HG02884 (cell line): ENCODE measurements around the gene PIEZO1.
"Not testable (repeated sequence)": the region's sequence is repeated elsewhere in the genome, so short reads cannot be mapped to it uniquely, and the experiment has no call there.

Source experiments
- ATAC-seq: cut with Tn5 transposase; IDR thresholded peaks from one replicate; pipeline ENCODE4 v1.9.1; 2021; ENCODE audit warnings: mild to moderate bottlenecking, moderate library complexity; ENCODE audit not compliant: unreplicated experiment

Gene PIEZO1

DNA sequence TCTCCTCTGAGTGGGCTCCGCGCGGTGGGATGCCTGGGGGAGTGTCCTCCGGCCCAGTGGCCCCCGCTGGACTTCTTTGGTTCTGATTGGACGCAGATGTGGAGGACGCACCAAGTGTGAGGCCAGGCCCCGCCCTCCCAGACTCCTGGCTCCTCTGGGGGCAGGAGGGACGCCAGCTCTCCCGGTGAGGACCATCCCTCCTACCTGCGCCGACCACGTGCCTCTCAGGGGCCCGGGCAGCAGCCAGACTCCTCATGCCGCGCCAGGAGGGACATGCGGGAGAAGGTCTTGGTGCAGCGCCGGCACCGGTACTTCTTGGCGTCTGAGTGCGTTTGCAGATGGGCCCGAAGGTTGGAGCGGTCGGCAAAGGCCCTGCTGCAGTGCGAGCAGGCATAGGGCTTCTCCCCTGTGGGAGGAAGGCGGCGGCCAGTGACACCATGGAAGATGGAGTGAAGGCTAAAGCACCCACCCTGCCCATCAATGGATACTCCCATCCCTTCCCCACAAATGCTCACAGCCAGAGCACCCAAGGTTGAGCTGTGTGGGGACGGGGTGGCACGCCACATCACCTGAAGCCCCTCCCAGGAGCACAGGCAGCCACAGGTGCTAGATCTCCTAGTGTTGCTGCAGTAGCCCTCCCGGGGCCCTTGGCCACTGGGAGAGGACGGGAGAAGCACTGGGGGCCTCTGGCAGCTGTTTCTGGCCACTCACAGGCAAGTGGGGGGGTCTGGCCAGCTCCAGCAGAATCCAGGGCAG, 106.6 kb downstream of the PIEZO1 start:
- no peak for ATAC-seq

DNA sequence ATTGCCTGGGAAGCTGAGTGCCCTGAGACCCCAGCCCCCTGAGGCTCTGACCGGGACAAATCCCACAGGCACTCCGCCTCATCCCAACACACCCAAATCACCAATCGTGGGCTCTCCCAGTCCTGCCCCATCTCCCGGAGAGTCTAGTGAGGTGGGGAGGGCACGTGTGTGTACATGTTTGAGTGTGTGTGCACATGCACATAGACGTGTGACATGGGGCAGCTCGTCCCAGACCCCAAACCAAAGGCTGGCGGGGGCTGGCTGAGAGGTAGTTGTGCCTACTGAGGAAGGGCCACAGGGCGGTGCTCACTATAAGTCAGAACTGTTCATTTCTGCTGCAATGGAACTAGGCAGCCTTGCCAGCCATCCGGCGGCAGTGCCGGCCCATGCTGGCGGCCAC, 107.3 kb downstream of the PIEZO1 start:
- no peak for ATAC-seq

DNA sequence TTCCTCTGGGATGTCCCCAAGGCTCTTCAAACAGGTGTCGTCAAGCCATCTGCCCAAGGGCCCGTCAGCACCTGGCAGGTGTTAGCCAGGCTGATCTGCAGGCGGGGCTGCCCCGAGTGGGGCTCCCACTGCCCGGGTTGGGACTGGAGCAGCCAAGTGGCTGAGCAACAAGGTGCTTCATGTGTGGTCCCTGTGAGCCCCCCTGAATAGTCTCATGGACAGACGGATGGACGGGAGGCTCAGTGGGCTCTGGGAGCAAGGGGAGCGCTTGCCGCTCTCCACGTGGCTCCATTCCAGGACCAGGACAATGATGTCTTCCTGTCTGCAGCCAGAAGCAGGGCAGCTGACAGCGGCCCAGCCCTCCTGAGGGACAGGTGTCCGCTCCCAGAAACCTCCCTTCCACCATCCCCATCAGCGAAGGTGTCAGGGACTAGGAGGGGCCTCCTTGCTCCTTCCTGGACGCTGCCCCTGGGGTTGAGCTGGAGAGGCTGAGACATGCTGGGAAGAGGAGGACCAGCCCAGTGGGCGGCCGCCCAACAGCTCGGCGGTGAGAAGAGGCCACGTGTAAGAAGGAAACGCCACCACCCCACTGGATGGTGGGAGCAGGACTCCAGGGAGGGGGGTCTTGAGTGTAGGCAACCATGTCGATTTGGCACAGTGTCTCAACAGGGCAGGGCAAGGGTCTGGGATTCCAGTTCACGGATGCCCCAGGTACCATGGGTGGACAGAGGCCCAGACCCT, 108.3 kb downstream of the PIEZO1 start:
- no peak for ATAC-seq

DNA sequence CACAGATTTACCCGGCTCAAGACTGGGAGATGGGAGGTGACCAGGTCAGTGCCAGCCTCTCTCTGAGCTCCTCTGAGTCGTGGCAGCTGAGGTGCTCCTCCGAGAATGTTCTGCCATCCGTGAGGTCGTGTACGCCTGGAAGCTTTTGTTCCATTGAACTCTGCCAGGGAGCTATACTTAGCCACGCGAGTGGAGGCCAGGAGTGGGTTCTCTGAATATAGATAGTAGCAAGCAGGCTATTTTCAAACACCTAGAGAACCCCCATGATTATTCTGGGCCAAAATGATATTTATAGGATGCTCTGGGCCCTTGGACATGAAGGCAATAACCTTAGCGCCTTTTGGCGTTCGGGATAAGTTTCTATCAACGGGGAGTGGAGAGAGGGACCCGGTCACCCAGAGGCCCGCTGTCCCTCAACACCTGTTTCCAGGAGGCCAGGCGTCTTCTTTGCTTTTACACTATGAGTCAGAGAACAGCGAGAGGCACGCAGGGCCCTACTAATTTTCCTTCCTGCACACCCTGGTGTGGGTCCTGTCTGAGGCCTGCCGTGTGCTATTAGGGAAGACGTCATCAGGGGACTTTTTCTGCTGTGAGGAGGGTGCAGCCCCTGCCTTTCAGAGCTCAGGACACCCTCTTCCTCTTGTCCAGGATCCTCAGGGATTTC, 111.2 kb downstream of the PIEZO1 start:
- ATAC-seq: no peak

DNA sequence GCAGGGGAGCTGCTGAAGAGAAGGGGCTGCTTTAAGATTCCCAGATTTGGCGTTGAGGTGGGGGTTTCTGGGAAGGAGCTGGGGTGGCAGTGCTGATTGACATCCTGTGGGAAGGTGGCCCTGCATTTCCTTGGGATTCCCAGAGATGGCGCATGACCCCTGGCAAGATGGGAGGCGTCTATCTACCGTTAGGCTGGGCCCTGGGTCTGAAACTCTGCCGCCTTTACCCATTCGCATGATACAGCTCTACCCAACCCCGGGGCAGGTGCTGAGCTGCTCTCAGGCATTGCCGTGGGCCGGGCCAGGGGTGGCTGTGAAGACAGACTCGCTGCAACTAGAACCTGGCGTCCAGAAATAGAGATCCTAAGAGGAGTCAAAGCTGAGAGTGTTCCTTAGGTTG, 112.2 kb downstream of the PIEZO1 start:
- ATAC-seq: no peak

GRCh38 chr16:88671806-88672205, 113.2 kb downstream of the PIEZO1 start:
- no peak for ATAC-seq

- no peak for ATAC-seq
These were observed 115.0 kb downstream of the PIEZO1 start for GRCh38 chr16:88669980-88670379.

DNA sequence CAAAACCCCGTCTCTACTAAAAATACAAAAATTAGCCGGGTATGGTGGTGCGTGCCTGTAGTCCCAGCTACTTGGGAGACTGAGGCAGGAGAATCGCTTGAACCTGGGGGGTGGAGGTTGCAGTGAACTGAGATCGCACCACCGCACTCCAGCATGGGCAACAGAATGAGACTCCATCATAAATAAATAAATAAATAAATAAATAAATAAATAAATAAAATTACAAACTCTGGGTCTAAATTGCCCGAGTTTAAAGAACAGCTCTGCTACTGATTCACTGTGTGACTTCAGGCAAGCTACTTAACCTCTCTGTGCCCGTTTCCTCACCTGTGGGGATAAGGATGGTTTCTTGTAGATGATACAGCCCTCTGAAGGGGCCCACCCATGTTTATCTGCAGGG, 115.5 kb downstream of the PIEZO1 start:
- ATAC-seq: not testable (repeated sequence)

DNA sequence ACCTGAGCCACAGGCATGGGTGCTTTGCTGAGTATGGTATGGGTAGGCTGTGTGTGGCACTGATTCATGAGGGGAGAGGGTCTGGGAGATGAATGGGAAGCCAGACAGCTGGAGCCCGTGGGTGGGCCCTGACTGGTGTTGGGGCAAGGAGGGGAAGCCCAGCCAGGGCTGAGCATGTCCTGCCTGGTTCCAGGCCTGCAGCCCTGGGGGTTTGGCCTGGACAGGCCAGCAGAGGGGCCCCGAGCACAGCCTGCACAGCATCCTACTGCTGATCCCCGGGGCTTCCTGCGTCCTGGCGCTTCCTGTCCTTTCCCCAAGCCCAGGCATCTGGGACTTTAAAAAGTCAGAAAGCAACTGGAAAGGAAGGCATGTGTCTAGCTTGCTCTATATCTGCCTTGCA, 117.6 kb downstream of the PIEZO1 start:
- ATAC-seq: no peak

DNA sequence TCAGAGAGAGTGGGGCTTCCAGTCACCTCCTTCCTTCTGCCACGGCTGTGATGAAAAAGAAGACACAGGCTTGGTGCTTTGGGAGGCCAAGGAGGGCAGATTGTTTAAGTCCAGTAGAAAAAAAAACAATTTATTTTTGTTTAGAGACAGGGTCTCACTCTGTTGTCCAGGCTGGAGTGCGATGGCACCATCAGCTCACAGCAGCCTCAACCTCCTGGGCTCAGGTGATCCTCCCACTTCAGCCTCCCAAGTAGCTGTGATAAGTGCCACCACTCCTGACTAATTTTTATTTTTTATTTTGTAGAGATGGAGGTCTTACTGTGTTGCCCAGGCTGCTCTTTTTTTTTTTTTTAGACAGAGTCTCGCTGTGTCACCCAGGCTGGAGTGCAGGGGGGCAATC, 119.5 kb downstream of the PIEZO1 start:
- ATAC-seq: no peak
